ENCODE data around the gene MDM2.

DNA sequence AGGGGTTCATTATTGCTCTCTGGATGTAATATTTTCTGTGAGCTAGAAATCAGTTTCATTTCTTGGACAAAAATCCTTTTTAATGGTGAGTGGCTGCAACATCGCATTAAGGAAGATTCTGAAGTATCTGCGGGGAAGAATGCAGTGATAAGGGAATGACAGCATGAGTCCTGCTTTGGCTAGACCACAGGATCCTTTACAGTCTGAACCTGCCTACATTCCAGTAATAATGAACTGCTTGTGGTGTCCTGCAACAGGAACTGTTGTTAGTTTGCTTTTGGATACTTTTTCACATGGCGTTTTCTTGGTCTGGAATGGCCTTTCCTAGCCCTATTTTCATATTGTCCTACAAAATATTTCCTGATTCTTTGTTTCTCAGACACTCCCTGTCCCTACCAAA, 15.7 kb downstream of the MDM2 start:
- TF ChIP-seq, protein P1, sequence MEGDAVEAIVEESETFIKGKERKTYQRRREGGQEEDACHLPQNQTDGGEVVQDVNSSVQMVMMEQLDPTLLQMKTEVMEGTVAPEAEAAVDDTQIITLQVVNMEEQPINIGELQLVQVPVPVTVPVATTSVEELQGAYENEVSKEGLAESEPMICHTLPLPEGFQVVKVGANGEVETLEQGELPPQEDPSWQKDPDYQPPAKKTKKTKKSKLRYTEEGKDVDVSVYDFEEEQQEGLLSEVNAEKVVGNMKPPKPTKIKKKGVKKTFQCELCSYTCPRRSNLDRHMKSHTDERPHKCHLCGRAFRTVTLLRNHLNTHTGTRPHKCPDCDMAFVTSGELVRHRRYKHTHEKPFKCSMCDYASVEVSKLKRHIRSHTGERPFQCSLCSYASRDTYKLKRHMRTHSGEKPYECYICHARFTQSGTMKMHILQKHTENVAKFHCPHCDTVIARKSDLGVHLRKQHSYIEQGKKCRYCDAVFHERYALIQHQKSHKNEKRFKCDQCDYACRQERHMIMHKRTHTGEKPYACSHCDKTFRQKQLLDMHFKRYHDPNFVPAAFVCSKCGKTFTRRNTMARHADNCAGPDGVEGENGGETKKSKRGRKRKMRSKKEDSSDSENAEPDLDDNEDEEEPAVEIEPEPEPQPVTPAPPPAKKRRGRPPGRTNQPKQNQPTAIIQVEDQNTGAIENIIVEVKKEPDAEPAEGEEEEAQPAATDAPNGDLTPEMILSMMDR (IDR thresholded peaks at IDR 0.05), result no peak
- TF ChIP-seq POLR2AphosphoS5 (IDR thresholded peaks at IDR 0.05) (no peak), POLR2A (IDR thresholded peaks at IDR 0.05) (no peak)

Measured in breast epithelium (tissue), 3 donors.